Activated naive CD4-positive, alpha-beta T cell treated with Interleukin-2 at 50 U/mL for 16 hours (primary cell): ENCODE results near the gene BLVRB.
A peak's percentile ranks its signal among the peaks of the same experiment; 100 is the strongest.
"Not testable (repeated sequence)": the region's sequence is repeated elsewhere in the genome, so short reads cannot be mapped to it uniquely, and the experiment has no call there.

Source experiments
- DNase-seq: peaks from one replicate; pipeline ENCODE4 v3.0.0-alpha.2; 2020

The BLVRB gene

GRCh38 chr19:40475878-40476644, 10.5 kb upstream of the BLVRB start:
- not testable (repeated sequence) for DNase-seq

GRCh38 chr19:40474737-40475136, 9.2 kb upstream of the BLVRB start:
- no peak for DNase-seq

GRCh38 chr19:40472516-40472915, 7.0 kb upstream of the BLVRB start:
- no peak for DNase-seq

GRCh38 chr19:40471111-40471510, 5.6 kb upstream of the BLVRB start:
- DNase-seq: no peak

- no peak for DNase-seq
These were observed 3.5 kb upstream of the BLVRB start for GRCh38 chr19:40469011-40469410.

- no peak for DNase-seq
These were observed 1.6 kb upstream of the BLVRB start, which contains the start of gene SPTBN4 for GRCh38 chr19:40466985-40467734. Gene SPTBN4, plus strand, starts transcription at chr19:40467001. Its CDS starts 5,621 bp downstream, at chr19:40472622.

GRCh38 chr19:40466219-40466984, 857 bp upstream of the BLVRB start:
- peak; percentile 84 for DNase-seq

GRCh38 chr19:40465025-40465556, 454 bp downstream of the BLVRB start:
- DNase-seq: no peak

- peak; percentile 76 for DNase-seq
These were observed 1.2 kb downstream of the BLVRB start for GRCh38 chr19:40464059-40465024.

- not testable (repeated sequence) for DNase-seq
These were observed 1.9 kb downstream of the BLVRB start for GRCh38 chr19:40463587-40464037.

GRCh38 chr19:40461669-40462221, 3.8 kb downstream of the BLVRB start:
- DNase-seq: no peak

- no peak for DNase-seq
These were observed 5.4 kb downstream of the BLVRB start for GRCh38 chr19:40460185-40460584.

- no peak for DNase-seq
These were observed 7.0 kb downstream of the BLVRB start for GRCh38 chr19:40458597-40458974.

- DNase-seq: no peak
These were observed 7.5 kb downstream of the BLVRB start for GRCh38 chr19:40457953-40458596.

- no peak for DNase-seq
These were observed 8.5 kb downstream of the BLVRB start for GRCh38 chr19:40457048-40457447.

- DNase-seq: not testable (repeated sequence)
These were observed 11.6 kb downstream of the BLVRB start for GRCh38 chr19:40453943-40454342.

GRCh38 chr19:40453151-40453735, 12.3 kb downstream of the BLVRB start:
- DNase-seq: no peak

GRCh38 chr19:40452016-40452415, 13.5 kb downstream of the BLVRB start:
- no peak for DNase-seq

- DNase-seq: no peak
These were observed 14.9 kb downstream of the BLVRB start for GRCh38 chr19:40450664-40451063.

GRCh38 chr19:40449506-40449905, 16.0 kb downstream of the BLVRB start:
- DNase-seq: no peak
